HepG2 (cell line): ENCODE data around the gene PAPSS1. TPM values are rescaled to one million over a fixed set of nuclear protein-coding genes. Genes with fewer than 3 reads are reported as not detected.

Experiments
- FLYWCH1 ChIP-seq: sonication (generic); formaldehyde crosslinking; IDR thresholded peaks from 2 replicates; pipeline ENCODE4 v1.8.1; 2023; ENCODE audit warnings: mild to moderate bottlenecking, missing genetic modification reagents
- MED1 ChIP-seq: sonication (generic); formaldehyde crosslinking; IDR thresholded peaks from 2 replicates; pipeline ENCODE4 v1.4.0; 2020; ENCODE audit warnings: missing genetic modification reagents
- NCOA1 ChIP-seq: sonication (generic); formaldehyde crosslinking; IDR thresholded peaks from 2 replicates; pipeline ENCODE4 v1.9.0; 2021; ENCODE audit warnings: missing genetic modification reagents
- NFAT5 ChIP-seq: sonication (generic); formaldehyde crosslinking; IDR thresholded peaks from 2 replicates; pipeline ENCODE4 v1.4.0; 2020; ENCODE audit warnings: missing genetic modification reagents
- ONECUT2 ChIP-seq: sonication (generic); formaldehyde crosslinking; IDR thresholded peaks from 2 replicates; pipeline ENCODE4 v1.4.0; 2020; ENCODE audit warnings: missing genetic modification reagents
- RAD21 ChIP-seq: fragments of 450-650 bp; formaldehyde crosslinking; IDR thresholded peaks from 2 replicates; pipeline ENCODE4 v1.5.0; 2020; ENCODE audit warnings: mild to moderate bottlenecking
- SMAD3 ChIP-seq: sonication (generic); formaldehyde crosslinking; IDR thresholded peaks from 2 replicates; pipeline ENCODE4 v1.4.0; 2020; ENCODE audit warnings: missing genetic modification reagents
- SOX6 ChIP-seq, 2 experiments: fragments of 450-650 bp in 1 of 2; sonication (generic) in 1 of 2; formaldehyde crosslinking in 1 of 2; IDR thresholded peaks; 2 replicates each; pipeline versions ENCODE4 v1.4.0 to v1.6.1; 2017 to 2020; ENCODE audit warnings: antibody characterized with exemption in 1 of 2, mild to moderate bottlenecking in 1 of 2, missing genetic modification reagents in 1 of 2
- YY1 ChIP-seq: IDR thresholded peaks from 2 replicates; pipeline ENCODE4 v1.6.1; 2011; ENCODE audit warnings: low read length, low read depth, moderate library complexity, mild to moderate bottlenecking; ENCODE audit not compliant: insufficient read depth, insufficient replicate concordance
- ZFP36L1 ChIP-seq: sonication (generic); formaldehyde crosslinking; IDR thresholded peaks from 2 replicates; pipeline ENCODE4 v1.8.0; 2022; ENCODE audit warnings: mild to moderate bottlenecking, missing genetic modification reagents, moderate library complexity
- ZNF34 ChIP-seq: sonication (generic); formaldehyde crosslinking; IDR thresholded peaks from 2 replicates; pipeline ENCODE4 v1.4.0; 2020; ENCODE audit warnings: mild to moderate bottlenecking, missing genetic modification reagents, borderline replicate concordance
- ZNF432 ChIP-seq: sonication (generic); formaldehyde crosslinking; IDR thresholded peaks from 2 replicates; pipeline ENCODE4 v1.5.0; 2020; ENCODE audit warnings: missing genetic modification reagents, mild to moderate bottlenecking, borderline replicate concordance
- ZNF761 ChIP-seq: sonication (generic); formaldehyde crosslinking; conservative IDR thresholded peaks from 2 replicates; pipeline ENCODE4 v1.4.0; 2020; ENCODE audit warnings: mild to moderate bottlenecking, missing genetic modification reagents
- ZNF784 ChIP-seq: sonication (generic); formaldehyde crosslinking; IDR thresholded peaks from 2 replicates; pipeline ENCODE4 v1.5.1; 2020; ENCODE audit warnings: missing genetic modification reagents, mild to moderate bottlenecking, borderline replicate concordance
- ZNF83 ChIP-seq: sonication (generic); formaldehyde crosslinking; IDR thresholded peaks from 2 replicates; pipeline ENCODE4 v1.4.0; 2020; ENCODE audit warnings: missing genetic modification reagents, mild to moderate bottlenecking, borderline replicate concordance
- polyA plus RNA-seq, 8 experiments: library from polyadenylated mRNA; depleted of rRNA in 3 of 8; stranded (reverse) in 7 of 8; unstranded in 1 of 8; fragments of >200 nt; fragmentation: Illumina TruSeq in 4 of 8; extraction: Trizol in 4 of 8; gene quantifications; 2 replicates each; pipeline versions ENCODE4 v1.2.1 to v1.2.3, GENCODE V29; 2011 to 2016; ENCODE audit warnings: low read depth in 4 of 8, missing spikeins in 1 of 8, mixed read lengths in 1 of 8; ENCODE audit not compliant: insufficient read depth in 1 of 8
- total RNA-seq, 5 experiments: library from RNA; depleted of rRNA; stranded (reverse); fragments of >200 nt; fragmentation: Illumina TruSeq; extraction: Trizol; gene quantifications; 2 replicates each; pipeline ENCODE4 v1.2.3, GENCODE V29; 2016; ENCODE audit warnings: low read depth in 1 of 5
- TF ChIP-seq, protein P1 (sequence below): sonication (generic); formaldehyde crosslinking; IDR thresholded peaks from 2 replicates; pipeline ENCODE4 v1.4.0; 2020; ENCODE audit warnings: low read depth, missing genetic modification reagents
- TF ChIP-seq, protein P2 (sequence below): sonication (generic); formaldehyde crosslinking; conservative IDR thresholded peaks from 2 replicates; pipeline ENCODE4 v1.4.0; 2020; ENCODE audit warnings: missing genetic modification reagents

PAPSS1 gene
- total and polyA plus RNA-seq, 2 of the 13 experiments (the other 11 are each of a cell fraction or from before 2014, with no cell fraction given) = 105 to 126 TPM

- TF ChIP-seq NFAT5 (CRISPR knock-in tag) (no peak), NCOA1 (CRISPR knock-in tag) (no peak), YY1 (no peak), ZNF34 (no peak), FLYWCH1 (CRISPR knock-in tag) (no peak), ONECUT2 (CRISPR knock-in tag) (peak; percentile 90), ZNF83 (CRISPR knock-in tag) (no peak), ZNF784 (CRISPR knock-in tag) (peak; percentile 76; the same call in 1 of the 2 replicates), ZFP36L1 (peak; percentile 81; the same call in 1 of the 2 replicates), ZNF761 (no peak), RAD21 (CRISPR knock-in tag) (peak; percentile 86), SMAD3 (CRISPR knock-in tag) (peak; percentile 85; the same call in 1 of the 2 replicates), ZNF432 (no peak), MED1 (0 out of 2 replicates have a peak, but pooled peaks have one; percentile 23), SOX6 (IDR thresholded peaks at IDR 0.05) (no peak), SOX6 (CRISPR knock-in tag; IDR thresholded peaks at IDR 0.05) (peak; percentile 82)
- TF ChIP-seq, protein P1, sequence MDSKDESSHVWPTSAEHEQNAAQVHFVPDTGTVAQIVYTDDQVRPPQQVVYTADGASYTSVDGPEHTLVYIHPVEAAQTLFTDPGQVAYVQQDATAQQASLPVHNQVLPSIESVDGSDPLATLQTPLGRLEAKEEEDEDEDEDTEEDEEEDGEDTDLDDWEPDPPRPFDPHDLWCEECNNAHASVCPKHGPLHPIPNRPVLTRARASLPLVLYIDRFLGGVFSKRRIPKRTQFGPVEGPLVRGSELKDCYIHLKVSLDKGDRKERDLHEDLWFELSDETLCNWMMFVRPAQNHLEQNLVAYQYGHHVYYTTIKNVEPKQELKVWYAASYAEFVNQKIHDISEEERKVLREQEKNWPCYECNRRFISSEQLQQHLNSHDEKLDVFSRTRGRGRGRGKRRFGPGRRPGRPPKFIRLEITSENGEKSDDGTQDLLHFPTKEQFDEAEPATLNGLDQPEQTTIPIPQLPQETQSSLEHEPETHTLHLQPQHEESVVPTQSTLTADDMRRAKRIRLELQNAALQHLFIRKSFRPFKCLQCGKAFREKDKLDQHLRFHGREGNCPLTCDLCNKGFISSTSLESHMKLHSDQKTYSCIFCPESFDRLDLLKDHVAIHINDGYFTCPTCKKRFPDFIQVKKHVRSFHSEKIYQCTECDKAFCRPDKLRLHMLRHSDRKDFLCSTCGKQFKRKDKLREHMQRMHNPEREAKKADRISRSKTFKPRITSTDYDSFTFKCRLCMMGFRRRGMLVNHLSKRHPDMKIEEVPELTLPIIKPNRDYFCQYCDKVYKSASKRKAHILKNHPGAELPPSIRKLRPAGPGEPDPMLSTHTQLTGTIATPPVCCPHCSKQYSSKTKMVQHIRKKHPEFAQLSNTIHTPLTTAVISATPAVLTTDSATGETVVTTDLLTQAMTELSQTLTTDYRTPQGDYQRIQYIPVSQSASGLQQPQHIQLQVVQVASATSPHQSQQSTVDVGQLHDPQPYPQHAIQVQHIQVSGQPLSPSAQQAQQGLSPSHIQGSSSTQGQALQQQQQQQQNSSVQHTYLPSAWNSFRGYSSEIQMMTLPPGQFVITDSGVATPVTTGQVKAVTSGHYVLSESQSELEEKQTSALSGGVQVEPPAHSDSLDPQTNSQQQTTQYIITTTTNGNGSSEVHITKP (CRISPR knock-in tag) = no peak
- TF ChIP-seq, protein P2, sequence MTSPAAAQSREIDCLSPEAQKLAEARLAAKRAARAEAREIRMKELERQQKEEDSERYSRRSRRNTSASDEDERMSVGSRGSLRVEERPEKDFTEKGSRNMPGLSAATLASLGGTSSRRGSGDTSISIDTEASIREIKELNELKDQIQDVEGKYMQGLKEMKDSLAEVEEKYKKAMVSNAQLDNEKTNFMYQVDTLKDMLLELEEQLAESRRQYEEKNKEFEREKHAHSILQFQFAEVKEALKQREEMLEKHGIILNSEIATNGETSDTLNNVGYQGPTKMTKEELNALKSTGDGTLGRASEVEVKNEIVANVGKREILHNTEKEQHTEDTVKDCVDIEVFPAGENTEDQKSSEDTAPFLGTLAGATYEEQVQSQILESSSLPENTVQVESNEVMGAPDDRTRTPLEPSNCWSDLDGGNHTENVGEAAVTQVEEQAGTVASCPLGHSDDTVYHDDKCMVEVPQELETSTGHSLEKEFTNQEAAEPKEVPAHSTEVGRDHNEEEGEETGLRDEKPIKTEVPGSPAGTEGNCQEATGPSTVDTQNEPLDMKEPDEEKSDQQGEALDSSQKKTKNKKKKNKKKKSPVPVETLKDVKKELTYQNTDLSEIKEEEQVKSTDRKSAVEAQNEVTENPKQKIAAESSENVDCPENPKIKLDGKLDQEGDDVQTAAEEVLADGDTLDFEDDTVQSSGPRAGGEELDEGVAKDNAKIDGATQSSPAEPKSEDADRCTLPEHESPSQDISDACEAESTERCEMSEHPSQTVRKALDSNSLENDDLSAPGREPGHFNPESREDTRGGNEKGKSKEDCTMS (CRISPR knock-in tag) = no peak
Measured at GRCh38 chr4:107736924-107737448, 17.0 kb upstream of the PAPSS1 start (continued).
